HG03571 (cell line): ENCODE results near the gene IRX4.

Source experiments
- ATAC-seq: cut with Tn5 transposase; IDR thresholded peaks from one replicate; pipeline ENCODE4 v1.9.1; 2021; ENCODE audit not compliant: unreplicated experiment

IRX4 gene

GRCh38 chr5:1914471-1914870, 31.7 kb upstream of the IRX4 start:
- ATAC-seq, result no peak

GRCh38 chr5:1913578-1913977, 30.9 kb upstream of the IRX4 start:
- no peak for ATAC-seq

GRCh38 chr5:1912951-1913565, 30.3 kb upstream of the IRX4 start:
- no peak for ATAC-seq

GRCh38 chr5:1911773-1912235, 29.1 kb upstream of the IRX4 start:
- no peak for ATAC-seq

- ATAC-seq, result no peak
These were observed 28.4 kb upstream of the IRX4 start for GRCh38 chr5:1910861-1911772.

- no peak for ATAC-seq
These were observed 27.5 kb upstream of the IRX4 start for GRCh38 chr5:1910081-1910760.

- no peak for ATAC-seq
These were observed 26.7 kb upstream of the IRX4 start for GRCh38 chr5:1909346-1909985.

GRCh38 chr5:1908931-1909330, 26.2 kb upstream of the IRX4 start:
- ATAC-seq, result no peak

- ATAC-seq, result no peak
These were observed 24.9 kb upstream of the IRX4 start for GRCh38 chr5:1907616-1908015.

GRCh38 chr5:1905108-1905507, 22.4 kb upstream of the IRX4 start:
- no peak for ATAC-seq

GRCh38 chr5:1901983-1902382, 19.3 kb upstream of the IRX4 start:
- no peak for ATAC-seq

GRCh38 chr5:1901061-1901460, 18.3 kb upstream of the IRX4 start:
- ATAC-seq, result no peak

GRCh38 chr5:1899201-1899600, 16.5 kb upstream of the IRX4 start:
- ATAC-seq, result no peak

- no peak for ATAC-seq
These were observed 15.2 kb upstream of the IRX4 start for GRCh38 chr5:1897816-1898450.

- ATAC-seq, result no peak
These were observed 14.7 kb upstream of the IRX4 start for GRCh38 chr5:1897386-1897785.

GRCh38 chr5:1896602-1897376, 14.1 kb upstream of the IRX4 start:
- no peak for ATAC-seq

GRCh38 chr5:1895739-1896420, 13.2 kb upstream of the IRX4 start:
- ATAC-seq, result no peak

GRCh38 chr5:1894243-1894642, 11.5 kb upstream of the IRX4 start:
- no peak for ATAC-seq

- ATAC-seq, result no peak
These were observed 11.0 kb upstream of the IRX4 start for GRCh38 chr5:1893754-1894153.
